Glutamatergic neuron (in vitro differentiated cells): Measurements from ENCODE around the gene ANO6. TPM values are rescaled to one million over a fixed set of nuclear protein-coding genes. Genes with fewer than 3 reads are reported as not detected.

ENCODE experiments used
- DNase-seq: peaks from one replicate; pipeline ENCODE4 v3.0.0; 2022
- H3K27ac Mint-ChIP-seq: one replicate; pipeline ENCODE4 v1.8.0; 2020; ENCODE audit warnings: mild to moderate bottlenecking, mixed read lengths, inconsistent platforms; ENCODE audit not compliant: unreplicated experiment
- H3K27me3 Mint-ChIP-seq: one replicate; pipeline ENCODE4 v1.8.0; 2020; ENCODE audit warnings: mild to moderate bottlenecking, moderate library complexity, mixed read lengths, inconsistent platforms; ENCODE audit not compliant: unreplicated experiment
- H3K36me3 Mint-ChIP-seq: one replicate; pipeline ENCODE4 v1.8.0; 2020; ENCODE audit warnings: mild to moderate bottlenecking, mixed read lengths, inconsistent platforms; ENCODE audit not compliant: unreplicated experiment
- H3K4me1 Mint-ChIP-seq: one replicate; pipeline ENCODE4 v1.8.0; 2020; ENCODE audit warnings: mild to moderate bottlenecking, low read depth, mixed read lengths, inconsistent platforms; ENCODE audit not compliant: unreplicated experiment
- H3K4me3 Mint-ChIP-seq: one replicate; pipeline ENCODE4 v1.8.0; 2020; ENCODE audit warnings: mild to moderate bottlenecking, mixed read lengths, inconsistent platforms; ENCODE audit not compliant: unreplicated experiment
- H3K9me3 Mint-ChIP-seq: one replicate; pipeline ENCODE4 v1.8.0; 2020; ENCODE audit warnings: mild to moderate bottlenecking, moderate library complexity, mixed read lengths, inconsistent platforms; ENCODE audit not compliant: unreplicated experiment
- CTCF ChIP-seq: fragments of 200-600 bp; sonication (generic); IDR thresholded peaks from one replicate; pipeline ENCODE4 v1.5.0; 2021; ENCODE audit not compliant: partially characterized antibody, unreplicated experiment
- total RNA-seq: library from RNA; stranded (reverse); fragmentation: NEBNext Ultra II Directional; extraction: Animal tissue kit (Norgen Biotek cat#: 25700); gene quantifications from one replicate; pipeline ENCODE4 v1.2.1, GENCODE V29; 2021; ENCODE audit not compliant: unreplicated experiment

Gene ANO6
- total RNA-seq, 1 donor from 2014 or later = 35.9 TPM

- Mint-ChIP-seq H3K4me3 (no peak overlapping the region), H3K9me3 (no peaks in the 10 kb centered on the region), H3K36me3 (peaks cover 5% of the 10 kb centered on the region), H3K27me3 (peaks cover 2% of the 10 kb centered on the region), H3K4me1 (peaks cover 2% of the 10 kb centered on the region), H3K27ac (no peak overlapping the region)
- DNase-seq = no peak
- TF ChIP-seq CTCF = no peak
Measured at GRCh38 chr12:45342171-45342570, 126.3 kb downstream of the ANO6 start.

- Mint-ChIP-seq H3K36me3 (peaks cover 5% of the 10 kb centered on the region), H3K9me3 (no peaks in the 10 kb centered on the region), H3K4me1 (peaks cover 2% of the 10 kb centered on the region), H3K4me3 (no peak overlapping the region), H3K27ac (no peak overlapping the region), H3K27me3 (no peaks in the 10 kb centered on the region)
- no peak for DNase-seq
- TF ChIP-seq CTCF = no peak
Measured at GRCh38 chr12:45342848-45343247, 127.0 kb downstream of the ANO6 start.

- no peaks in the 10 kb centered on the region for H3K9me3 Mint-ChIP-seq
- TF ChIP-seq CTCF = no peak
- H3K4me1 Mint-ChIP-seq = peaks cover 5% of the 10 kb centered on the region
- no peaks in the 10 kb centered on the region for H3K27me3 Mint-ChIP-seq
- H3K36me3 Mint-ChIP-seq = peaks cover 5% of the 10 kb centered on the region
- H3K27ac Mint-ChIP-seq = peak overlapping the region; percentile 8
- no peak for DNase-seq
- no peak overlapping the region for H3K4me3 Mint-ChIP-seq
Measured at GRCh38 chr12:45343269-45344051, 127.6 kb downstream of the ANO6 start.

GRCh38 chr12:45348311-45348710 lies 132.4 kb downstream of the ANO6 start:
- Mint-ChIP-seq H3K36me3 (peaks cover 16% of the 10 kb centered on the region), H3K27ac (peak overlapping the region; percentile 91), H3K4me3 (no peak overlapping the region), H3K27me3 (no peaks in the 10 kb centered on the region), H3K9me3 (no peaks in the 10 kb centered on the region), H3K4me1 (peaks cover 15% of the 10 kb centered on the region)
- TF ChIP-seq CTCF = no peak
- no peak for DNase-seq

GRCh38 chr12:45348986-45349385 lies 133.1 kb downstream of the ANO6 start:
- H3K4me1 Mint-ChIP-seq = peaks cover 15% of the 10 kb centered on the region
- peaks cover 16% of the 10 kb centered on the region for H3K36me3 Mint-ChIP-seq
- DNase-seq = no peak
- peak overlapping the region; percentile 91 for H3K27ac Mint-ChIP-seq
- no peak for TF ChIP-seq CTCF
- no peaks in the 10 kb centered on the region for H3K9me3 Mint-ChIP-seq
- no peaks in the 10 kb centered on the region for H3K27me3 Mint-ChIP-seq
- H3K4me3 Mint-ChIP-seq = peak overlapping the region; percentile 44
